ENCODE results near the gene MRPL30.
"Not testable (repeated sequence)": the region's sequence is repeated elsewhere in the genome, so short reads cannot be mapped to it uniquely, and the experiment has no call there.

The MRPL30 gene

DNA sequence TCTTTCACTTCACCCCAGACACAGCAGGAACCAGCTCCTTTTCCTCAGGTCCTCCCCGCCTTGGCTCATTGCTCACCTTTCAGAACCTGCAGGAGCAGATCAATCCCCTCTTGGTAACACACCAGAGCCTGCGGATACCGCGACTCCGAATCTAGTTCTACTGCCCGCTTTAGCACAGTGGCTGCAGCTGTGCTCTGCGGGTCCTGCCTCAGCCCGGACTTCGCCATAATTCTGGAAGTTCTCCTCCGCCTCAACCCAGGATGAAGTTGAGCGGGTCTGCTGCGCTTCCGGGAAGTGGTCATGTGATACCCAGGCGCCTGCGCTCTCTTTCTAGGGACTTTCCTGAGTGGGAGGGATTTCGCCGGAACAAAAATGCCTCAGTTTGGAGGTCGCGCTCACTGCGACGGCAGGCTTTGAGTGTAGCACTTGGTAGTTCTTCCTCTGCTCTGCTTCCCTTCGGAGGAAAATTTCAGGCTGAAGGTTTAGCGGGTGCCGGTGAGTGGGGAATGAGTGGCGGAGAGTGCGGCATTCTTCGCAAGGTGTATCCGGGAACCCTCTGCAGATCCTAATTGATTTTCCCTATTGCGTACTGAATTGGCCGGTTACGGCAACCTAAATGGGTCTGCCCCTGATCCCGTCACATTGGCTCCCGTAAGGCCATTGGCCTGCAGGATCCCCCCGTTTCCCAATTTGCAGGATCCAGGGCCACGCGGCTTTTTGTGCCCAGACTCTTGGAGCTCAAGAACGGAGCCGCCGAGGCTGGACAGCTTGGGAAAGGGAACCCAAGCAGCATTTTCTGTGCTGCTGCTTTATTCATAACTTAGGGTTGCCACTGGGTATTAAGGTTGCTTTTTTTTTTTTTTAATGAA, at the start of gene MRPL30, which contains the start of gene MITD1:
MRPL30 (plus strand) TSS at position 430 of the 869 bp plus-strand sequence. CDS start 5,020 bp downstream, outside the sequence.
MITD1 (minus strand) TSS at position 304 of the 869 bp plus-strand sequence; CDS start at position 227, 77 bp downstream.
- DNase-seq (ENCODE audit: low spot score): peak; percentile 96

DNA sequence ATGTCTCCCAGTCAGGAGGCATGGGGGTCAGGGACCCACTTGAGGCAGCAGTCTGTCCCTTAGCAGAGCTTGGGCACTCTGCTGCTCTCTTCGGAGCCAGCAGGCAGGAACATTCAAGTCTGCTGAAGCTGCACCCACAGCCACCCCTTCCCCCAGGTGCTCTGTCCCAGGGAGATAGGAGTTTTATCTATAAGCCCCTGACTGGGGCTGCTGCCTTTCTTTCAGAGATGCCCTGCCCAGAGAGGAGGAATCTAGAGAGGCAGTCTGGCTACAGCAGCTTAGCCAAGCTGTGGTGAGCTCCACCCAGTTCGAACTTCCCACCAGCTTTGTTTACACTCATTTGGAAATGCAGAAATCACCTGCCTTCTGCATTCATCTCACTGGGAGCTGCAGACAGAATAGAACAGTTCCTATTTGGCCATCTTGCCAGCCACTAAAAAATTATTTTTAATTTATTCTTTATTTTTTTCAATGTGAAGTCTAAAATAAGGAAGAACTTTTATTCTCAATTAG, 45.9 kb upstream of the MRPL30 start:
- DNase-seq (ENCODE audit: low spot score): not testable (repeated sequence)

DNA sequence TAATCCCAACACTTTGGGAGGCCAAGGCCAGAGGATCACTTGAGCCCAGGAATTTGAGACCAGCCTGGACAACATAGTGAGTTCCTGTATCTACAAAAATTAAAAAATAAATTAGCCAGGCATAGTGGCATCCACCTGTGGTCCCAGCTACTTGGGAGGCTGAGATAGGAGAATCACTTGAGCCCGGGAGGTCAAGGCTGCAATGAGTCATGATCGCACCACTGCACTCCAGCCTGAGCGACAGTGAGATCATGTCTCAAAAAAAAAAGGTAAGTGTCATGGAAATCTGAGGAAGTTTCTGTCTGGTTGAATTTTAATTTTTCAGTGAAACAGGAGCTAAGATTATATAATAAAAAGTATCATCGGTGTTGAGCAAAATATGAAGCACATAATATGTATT, 42.0 kb upstream of the MRPL30 start:
- peak; percentile 17 for DNase-seq (ENCODE audit: low spot score)

DNA sequence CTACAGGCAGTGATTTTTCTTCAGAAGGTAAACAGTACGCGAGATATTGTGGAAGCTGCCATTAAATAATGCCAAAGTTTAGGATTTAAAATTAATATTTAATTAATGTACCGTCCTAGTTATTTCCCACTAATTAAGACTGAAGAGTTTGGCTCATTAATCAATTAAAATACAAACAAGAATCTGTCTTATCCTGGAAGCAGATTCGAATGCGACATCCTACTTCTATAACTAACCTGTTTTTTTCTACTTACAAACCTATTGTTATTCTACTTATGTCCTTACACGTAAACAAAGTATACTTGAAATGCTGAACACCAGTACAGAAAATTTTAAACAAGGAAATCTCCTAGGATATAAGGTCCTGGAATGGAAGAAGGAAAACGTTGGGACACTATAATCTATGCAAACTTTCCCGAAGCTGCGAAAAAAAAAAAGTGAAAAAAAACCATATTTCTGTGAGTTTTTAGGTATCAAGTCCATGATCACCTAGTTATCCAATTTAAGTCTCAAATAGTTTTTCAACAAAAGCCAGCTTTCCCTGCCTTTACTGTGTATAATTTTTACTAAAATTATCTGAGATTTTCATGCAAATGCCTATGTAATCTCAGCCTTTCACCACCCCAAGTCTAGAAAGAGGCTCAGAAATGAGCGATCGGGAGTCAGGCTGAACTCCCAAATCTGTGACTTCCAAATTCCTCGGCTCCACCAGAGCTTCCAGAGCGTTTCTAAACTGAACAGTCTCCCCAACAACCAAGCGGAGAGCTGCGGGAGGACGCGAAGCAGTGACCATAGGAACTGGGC, 40.7 kb upstream of the MRPL30 start:
- DNase-seq (ENCODE audit: low spot score): no peak

DNA sequence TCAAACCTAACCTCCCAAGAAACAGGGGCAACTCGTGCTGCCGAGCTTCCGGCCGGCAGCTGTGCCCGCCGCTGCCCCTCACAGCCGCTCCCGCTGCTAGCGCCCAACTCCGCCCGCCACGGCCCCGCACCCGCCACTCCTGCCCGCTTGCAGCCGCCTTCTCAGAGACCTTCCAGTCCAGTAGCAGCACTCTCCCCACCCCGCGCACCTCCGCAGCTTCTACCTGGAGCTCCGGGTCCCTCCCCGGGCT, 40.2 kb upstream of the MRPL30 start:
- peak; percentile 78 for DNase-seq (ENCODE audit: low spot score)

DNA sequence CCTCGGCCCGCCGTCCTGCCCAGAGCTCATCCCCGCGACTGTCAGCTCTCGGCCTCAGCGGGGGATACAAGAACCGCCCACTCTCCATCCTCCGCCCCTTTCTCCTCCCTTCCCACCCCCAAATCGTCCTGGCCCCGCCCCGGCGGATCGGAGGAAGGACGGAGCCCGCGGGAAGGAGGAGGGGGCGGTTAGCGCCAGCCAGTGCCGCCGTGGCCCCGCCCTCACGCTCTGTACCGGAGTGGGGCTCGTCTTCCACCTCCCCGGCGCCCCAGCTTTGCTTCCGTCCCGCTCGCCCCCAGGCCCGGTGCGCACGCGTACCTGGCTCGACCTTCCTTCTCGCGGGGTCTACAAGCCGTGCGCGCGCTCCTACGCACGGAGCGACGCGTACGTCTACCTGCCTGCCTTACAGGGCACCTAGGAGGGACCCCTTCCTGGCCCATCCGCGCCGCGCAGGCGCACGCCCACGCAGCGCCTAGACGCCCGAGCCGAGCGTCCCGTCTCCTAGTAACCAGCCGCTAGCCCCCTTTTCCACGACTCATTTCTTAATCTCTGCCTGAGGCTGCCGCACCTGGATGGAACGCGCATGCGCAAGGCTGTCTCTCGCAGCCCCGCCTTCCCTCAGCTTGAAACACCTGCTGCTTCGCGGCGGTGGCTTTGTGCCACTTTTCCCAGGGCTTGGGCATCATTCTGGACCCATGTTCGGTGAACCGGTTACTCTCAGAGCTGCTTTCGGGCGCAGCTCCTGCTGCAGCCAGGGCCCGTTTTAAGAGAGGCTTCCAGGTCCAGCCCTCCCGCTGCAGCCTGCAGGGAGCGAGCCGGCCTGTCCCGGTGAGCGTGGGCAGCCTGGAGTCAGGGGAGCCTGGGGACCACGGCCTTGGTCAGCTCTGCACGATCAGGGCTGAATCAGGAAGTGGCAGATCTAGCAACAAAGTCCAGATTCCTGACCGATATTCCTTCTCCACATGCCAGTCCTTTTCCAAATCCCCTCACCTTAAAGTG, 39.6 kb upstream of the MRPL30 start, which contains the start of gene C2orf15:
C2orf15 (plus strand) TSS at position 598 of the 999 bp plus-strand sequence. CDS start 8,852 bp downstream, outside the sequence.
- DNase-seq (ENCODE audit: low spot score): peak; percentile 92

DNA sequence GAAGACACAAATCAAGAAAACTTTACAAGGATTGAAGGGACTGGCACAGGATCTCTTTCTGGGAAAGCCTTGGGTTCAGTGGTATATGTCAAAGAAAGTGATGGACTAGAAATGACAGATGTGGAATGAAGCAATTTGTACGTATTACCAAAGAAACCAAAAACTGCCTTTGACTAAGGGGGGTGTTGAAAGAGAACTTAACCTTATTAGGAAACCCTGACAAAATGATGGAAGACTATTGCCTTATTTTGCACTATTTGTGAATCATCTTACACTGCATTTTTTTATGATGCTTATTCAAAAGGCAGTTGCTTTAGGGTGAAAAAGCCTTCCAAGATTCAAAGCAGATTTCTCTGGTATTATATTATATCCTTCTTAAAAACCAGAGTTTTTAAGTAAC, 30.3 kb upstream of the MRPL30 start:
- DNase-seq (ENCODE audit: low spot score): no peak

DNA sequence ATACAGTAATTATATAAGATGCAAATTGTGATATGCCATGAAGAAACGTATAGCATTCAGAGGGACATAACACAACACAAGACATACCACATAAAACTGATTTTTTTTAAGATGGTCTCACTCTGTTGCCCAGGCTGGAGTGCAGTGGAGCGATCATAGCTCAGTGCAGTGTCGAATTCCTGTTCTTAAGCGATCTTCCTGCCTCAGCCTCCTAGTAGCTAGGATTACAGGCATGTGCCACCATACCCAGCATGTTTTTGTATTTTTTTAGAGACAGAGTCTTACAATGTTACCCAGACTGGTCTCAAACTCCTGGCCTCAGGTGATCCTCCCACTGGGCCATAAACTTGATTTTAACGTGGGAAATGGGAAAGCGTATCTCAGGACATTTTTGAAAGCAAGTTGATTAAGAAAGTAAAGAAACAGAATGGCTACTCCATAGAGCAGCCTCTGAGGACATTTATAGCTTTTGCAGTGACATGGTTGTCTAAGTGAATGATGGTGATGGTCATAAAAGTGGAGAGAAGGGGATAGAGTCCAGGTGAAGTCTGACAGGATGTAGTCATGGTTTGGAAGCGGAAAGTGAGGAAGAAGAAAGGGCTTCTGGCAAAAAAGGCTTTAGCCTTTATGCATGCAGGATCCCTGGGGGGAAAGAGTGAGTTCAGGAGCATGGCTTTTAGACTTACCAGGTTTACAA, 28.6 kb upstream of the MRPL30 start:
- DNase-seq (ENCODE audit: low spot score): no peak

DNA sequence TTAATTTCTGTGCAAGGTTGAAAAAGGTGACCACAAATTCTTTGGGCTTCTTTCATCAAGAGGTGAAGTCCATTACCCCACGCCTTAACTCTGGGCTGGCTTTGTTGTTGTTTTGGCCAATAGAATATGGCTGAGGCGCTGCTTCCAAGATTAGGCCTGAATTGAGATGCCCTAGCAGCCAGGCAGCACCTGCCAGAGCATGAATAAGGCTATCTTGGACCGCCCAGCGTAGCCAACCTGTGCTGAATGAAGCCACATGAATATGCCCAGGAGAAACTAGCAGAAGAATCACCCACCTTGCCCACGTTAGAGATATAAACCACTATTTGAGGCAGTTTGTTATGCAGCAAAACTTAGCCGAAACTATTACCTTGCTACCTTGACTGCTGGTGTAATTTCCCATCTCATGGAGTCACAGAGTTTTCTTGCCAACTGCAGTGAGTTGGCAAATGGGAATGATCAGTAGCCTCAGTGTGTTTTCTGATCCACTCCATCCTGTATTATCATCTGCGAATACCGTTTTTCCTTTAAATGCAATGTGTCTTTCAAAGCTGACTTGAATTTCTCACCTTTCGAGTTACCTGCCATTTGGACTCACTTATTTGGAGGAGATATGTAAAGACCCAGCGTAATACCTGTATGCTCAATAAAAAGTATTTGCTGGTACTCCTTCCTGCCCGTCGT, 26.9 kb upstream of the MRPL30 start:
- peak; percentile 37 for DNase-seq (ENCODE audit: low spot score)

DNA sequence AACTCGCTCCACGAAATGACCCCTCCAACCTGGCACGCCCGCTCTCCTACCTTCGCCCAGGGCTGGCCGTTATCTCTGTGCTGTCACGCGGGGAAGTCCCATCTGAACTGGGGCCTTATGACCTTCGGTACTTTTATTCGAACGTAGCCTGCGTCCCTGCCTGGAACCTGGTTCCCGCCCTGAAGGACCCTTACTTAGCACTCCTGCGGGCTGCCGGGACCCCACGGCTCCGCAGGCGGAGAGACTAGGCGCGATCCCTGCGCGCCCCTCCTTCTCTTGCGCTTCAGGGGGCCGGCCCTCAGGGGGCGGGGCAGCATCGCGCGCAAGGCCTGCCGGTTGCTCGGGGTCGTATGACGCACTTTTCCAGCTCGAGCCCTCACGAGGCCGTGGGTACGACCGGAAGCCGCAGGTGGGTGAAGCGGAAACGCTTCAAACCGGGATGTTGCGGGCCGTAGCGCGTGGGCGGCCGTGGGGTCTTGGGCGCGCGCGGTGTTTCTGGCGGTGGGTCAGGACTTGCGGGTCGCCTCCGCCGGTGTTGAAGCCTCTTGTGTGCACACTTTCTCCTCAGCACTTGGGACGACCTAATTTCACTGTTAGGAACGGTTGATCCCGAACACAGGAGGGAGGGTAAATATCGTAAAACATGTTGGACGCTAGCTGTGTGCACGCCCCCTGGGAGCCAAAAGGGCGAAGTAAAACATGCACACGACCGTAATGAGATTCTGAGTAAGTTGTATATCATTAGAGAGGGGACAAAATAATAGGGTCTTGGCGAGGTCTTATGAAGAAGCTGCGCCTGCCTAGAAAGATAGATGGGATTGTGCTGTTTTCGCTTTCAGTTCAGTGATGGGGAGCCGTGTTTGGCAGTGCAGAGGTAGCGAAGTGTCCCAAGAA, 26.1 kb upstream of the MRPL30 start, which contains the start of the genes LIPT1 and TSGA10:
LIPT1 (plus strand) TSS at position 325 of the 894 bp plus-strand sequence. CDS start 6,991 bp downstream, outside the sequence.
TSGA10 (minus strand) TSS at position 300 of the 894 bp plus-strand sequence. CDS start 45,503 bp downstream, outside the sequence.
- DNase-seq (ENCODE audit: low spot score): peak; percentile 94

DNA sequence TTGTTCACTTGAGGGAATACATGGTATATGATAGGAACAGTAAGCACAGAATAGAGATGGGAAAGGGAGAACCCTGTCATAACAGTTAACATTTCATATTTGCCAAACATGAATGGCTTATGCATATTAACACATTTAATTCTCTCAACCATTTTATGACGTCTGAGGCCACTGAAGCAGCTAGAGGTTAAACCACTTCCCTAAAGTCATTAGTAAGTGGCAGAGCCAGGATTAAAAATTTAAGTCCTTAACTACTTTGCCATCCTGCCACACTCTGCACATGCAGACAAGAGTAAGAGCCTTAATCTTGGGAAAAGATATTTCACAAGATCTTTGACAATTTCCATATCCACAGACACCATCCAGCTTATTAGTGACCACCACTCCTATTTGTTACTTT, 24.1 kb upstream of the MRPL30 start:
- no peak for DNase-seq (ENCODE audit: low spot score)

DNA sequence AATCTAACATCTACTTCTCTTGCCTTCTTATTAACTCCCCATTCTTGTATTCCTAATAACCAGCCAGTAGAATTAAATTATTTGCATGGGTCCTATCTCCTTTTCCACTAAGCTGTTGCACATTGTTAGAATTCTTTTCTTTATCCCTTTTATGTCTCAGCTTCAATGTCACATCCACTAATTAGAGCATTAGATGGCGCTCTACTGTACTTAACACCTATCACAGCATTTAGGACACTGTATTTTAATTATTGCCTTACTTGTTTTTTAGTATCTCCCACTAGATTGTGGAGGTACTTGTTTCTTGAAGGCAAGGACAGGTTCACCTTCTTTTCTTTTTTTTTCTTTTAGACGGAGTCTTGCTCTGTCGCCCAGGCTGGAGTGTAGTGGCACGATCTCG, 22.4 kb upstream of the MRPL30 start:
- no peak for DNase-seq (ENCODE audit: low spot score)

DNA sequence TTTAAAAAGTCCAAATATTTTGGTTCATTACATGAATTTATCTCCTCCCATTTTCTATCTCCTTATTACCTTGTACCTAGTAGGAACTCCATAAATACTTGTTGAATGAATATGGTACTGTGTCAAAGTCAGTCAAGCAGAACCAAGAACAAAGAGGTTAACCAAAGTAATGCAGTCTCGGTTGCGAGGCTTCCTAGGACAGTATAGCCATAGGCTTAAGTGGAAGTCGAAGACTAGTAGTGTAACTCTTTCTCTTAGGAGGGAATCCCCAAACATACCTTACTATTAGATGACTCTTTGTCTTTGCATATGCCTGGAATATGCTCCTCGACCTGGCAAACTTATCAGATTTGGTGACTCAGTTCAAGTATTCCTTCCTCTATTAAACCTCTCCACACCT, 21.4 kb upstream of the MRPL30 start:
- no peak for DNase-seq (ENCODE audit: low spot score)

DNA sequence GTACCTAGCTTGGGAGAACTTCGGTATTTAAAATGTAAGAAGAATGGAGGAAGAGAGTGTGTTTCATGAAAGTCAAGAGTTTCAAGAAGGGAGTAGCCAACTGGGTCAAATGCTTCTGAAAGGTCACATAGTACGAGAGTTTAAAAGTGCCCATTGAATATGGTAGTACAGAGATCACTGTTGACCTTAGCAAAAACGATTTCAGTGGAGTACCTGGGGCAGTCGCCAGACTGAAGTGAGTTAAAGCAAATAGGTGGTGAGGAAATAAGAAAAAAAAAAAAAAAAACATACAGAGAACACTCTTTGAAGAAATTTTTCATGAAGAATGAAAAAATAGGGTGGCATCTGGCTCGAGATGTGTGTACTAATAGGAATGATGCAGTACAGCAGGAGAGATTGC, 14.8 kb upstream of the MRPL30 start:
- DNase-seq (ENCODE audit: low spot score): no peak

DNA sequence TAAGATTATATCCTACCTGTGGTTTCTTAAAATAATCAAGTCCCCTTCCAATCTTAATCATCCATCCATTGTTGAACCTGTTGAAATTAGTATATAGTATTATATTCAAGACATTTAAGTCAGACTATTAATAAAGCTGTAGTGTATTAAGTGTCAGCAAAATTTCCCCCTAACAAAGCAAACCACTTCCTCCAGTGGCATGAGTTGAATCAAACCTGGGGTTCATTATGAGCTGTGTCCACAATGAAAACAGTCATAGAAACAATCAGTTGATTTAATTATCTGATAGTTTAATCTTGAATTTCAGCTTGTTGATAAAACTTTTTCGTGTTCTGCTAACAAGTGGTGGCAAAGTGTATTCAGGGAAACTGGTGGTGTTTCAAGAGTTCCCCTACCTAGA, 11.4 kb upstream of the MRPL30 start:
- DNase-seq (ENCODE audit: low spot score): no peak

DNA sequence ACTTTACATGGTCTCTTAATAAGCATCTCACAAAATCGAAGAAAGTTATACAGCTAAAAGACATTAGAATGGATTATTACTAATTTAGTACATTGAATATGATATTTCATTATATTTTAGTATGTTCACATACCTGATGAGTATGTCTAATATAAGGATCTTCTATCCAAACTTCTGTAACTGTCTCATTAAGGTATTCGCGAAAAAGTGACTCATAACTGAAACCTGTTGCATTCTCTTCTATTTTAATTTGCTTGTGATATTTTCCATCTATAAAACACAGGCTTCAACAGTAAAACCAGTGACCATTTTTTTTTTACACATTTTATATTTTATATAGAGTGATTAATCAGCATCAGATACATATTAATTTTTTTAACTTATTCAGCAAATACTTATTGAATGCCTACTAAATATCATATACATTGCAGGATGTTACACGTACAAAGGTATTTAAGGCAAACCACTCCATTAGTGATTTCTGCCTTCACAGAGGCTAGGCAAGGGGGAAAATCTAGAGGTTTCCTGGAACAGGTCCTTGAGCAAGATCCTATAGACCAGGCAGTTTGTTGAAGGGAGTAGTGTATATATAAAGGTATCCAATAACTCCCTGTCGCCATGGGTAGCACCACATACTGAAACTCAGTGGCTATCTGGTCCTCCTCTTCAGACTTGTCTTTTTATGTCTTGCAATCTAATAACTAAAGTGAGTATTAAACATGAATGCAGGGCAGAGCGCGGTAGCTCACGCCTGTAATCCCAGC, 9.4 kb upstream of the MRPL30 start:
- DNase-seq (ENCODE audit: low spot score): no peak

DNA sequence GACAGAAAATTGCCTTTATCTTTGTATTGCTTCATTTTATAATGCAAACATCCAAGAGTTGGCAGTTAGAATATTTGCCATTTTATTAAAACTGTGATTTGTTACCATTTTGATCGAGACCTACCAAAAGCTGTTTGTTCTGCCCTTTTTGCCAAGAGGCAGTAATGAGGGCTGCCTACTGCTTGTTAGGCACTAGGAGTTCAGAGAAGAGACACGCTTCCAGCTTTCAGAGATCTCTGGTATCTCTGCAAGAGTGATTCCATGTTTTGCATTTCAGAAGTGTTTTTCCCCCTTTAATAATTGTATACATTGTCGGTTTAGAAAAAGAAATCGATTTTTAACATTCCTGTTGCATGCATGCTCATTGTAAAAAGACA, 628 bp downstream of the MRPL30 start:
- peak; percentile 65 for DNase-seq (ENCODE audit: low spot score)

DNA sequence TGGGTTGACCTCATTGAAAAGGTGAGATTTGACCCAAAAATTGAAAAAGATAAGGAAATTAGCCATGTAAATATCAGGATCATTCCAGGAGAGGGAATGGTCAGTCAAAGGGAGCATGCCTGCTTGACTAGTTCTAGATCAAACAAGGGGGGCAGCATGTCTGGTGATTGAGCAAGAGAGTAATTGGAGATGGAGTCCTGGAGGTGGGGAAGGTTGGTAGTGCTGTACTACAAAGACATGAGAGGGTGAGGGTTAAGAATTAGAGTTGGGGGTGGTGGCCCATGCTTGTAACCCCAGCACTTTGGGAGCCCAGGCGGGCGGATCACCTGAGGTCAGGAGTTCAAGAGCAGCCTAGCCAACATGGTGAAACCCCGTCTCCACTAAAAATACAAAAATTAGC, 2.0 kb downstream of the MRPL30 start:
- no peak for DNase-seq (ENCODE audit: low spot score)

Measured in RKO (cell line).